ENCODE measurements around the gene ZFP36L1.

DNA sequence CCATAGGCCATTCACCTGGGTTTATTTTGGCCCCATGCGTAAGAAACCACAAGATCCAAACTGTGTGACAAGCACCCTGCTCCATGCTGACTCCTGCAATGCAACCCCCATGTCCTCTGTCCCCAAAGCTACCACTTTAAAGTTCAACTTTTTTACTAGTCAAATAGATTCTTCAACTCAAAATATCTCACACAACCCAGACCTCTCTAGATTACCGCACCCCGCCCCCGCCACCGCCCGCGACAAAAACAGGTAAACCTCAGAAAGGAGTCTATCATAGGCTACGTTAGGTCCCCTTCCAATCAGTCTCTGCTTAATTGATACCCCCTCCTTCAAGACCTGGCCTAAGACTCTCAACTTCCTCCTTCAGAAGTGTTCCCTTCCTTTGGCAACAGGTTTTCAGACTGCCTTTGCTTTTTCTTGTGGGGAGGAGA, 2.2 kb downstream of the ZFP36L1 start:
- TF ChIP-seq SP1 (IDR thresholded peaks at IDR 0.05) (no peak), FOXM1 (IDR thresholded peaks at IDR 0.05; ENCODE audit: borderline replicate concordance) (no peak), BHLHE40 (IDR thresholded peaks at IDR 0.05; ENCODE audit: borderline replicate concordance) (no peak), ELF4 (IDR thresholded peaks at IDR 0.05) (no peak), SUZ12 (IDR thresholded peaks at IDR 0.05) (no peak), CTBP1 (IDR thresholded peaks at IDR 0.05; ENCODE audit: borderline replicate concordance) (no peak), HDGF (IDR thresholded peaks at IDR 0.05; ENCODE audit: borderline replicate concordance) (no peak), FOXA1 (IDR thresholded peaks at IDR 0.05) (no peak)
- TF ChIP-seq, protein P1, sequence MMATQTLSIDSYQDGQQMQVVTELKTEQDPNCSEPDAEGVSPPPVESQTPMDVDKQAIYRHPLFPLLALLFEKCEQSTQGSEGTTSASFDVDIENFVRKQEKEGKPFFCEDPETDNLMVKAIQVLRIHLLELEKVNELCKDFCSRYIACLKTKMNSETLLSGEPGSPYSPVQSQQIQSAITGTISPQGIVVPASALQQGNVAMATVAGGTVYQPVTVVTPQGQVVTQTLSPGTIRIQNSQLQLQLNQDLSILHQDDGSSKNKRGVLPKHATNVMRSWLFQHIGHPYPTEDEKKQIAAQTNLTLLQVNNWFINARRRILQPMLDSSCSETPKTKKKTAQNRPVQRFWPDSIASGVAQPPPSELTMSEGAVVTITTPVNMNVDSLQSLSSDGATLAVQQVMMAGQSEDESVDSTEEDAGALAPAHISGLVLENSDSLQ (IDR thresholded peaks at IDR 0.05), result no peak

Data from HEK293T (cell line).